Astrocyte (in vitro differentiated cells and primary cell): ENCODE measurements around the gene FGD5. TPM values are rescaled to one million over a fixed set of nuclear protein-coding genes. Genes with fewer than 3 reads are reported as not detected.

Experiments used
- DNase-seq: peaks from one replicate; pipeline ENCODE4 v3.0.0-alpha.2; 2010; ENCODE audit warnings: low read depth
- FAIRE-seq: peaks from 2 replicates; lab custom pipeline; 2011; peaks lifted over from hg19 to GRCh38; lab: Jason Lieb, UNC
- H2AFZ ChIP-seq: 2 replicates; pipeline ENCODE4 v1.6.0; 2012; ENCODE audit warnings: low read depth, low read length, inconsistent platforms
- H3K27ac ChIP-seq: 2 replicates; pipeline ENCODE4 v1.5.1; 2011; ENCODE audit warnings: low read depth, low read length, inconsistent platforms
- H3K27me3 ChIP-seq: 2 replicates; pipeline ENCODE4 v1.6.0; 2011; ENCODE audit warnings: low read length, inconsistent platforms; ENCODE audit not compliant: insufficient read depth
- H3K36me3 ChIP-seq: 2 replicates; pipeline ENCODE4 v1.5.1; 2011; ENCODE audit warnings: low read length, inconsistent platforms; ENCODE audit not compliant: insufficient read depth
- H3K4me1 ChIP-seq: 2 replicates; pipeline ENCODE4 v1.5.1; 2011; ENCODE audit warnings: low read length, inconsistent platforms; ENCODE audit not compliant: insufficient read depth
- H3K4me2 ChIP-seq: 2 replicates; pipeline ENCODE4 v1.6.0; 2012; ENCODE audit warnings: low read length, inconsistent platforms
- H3K4me3 ChIP-seq: 2 replicates; pipeline ENCODE4 v1.5.1; 2011; ENCODE audit warnings: low read depth, mild to moderate bottlenecking, low read length, inconsistent platforms; ENCODE audit not compliant: insufficient read depth
- H3K79me2 ChIP-seq: 2 replicates; pipeline ENCODE4 v1.6.0; 2012; ENCODE audit warnings: mild to moderate bottlenecking, low read length, inconsistent platforms; ENCODE audit not compliant: insufficient read depth
- H3K9ac ChIP-seq: 2 replicates; pipeline ENCODE4 v1.6.0; 2012; ENCODE audit warnings: mild to moderate bottlenecking, low read length, inconsistent platforms
- H3K9me3 ChIP-seq: 2 replicates; pipeline ENCODE4 v1.5.1; 2012; ENCODE audit warnings: low read depth, mild to moderate bottlenecking, low read length, inconsistent platforms; ENCODE audit not compliant: insufficient read depth
- H4K20me1 ChIP-seq: 2 replicates; pipeline ENCODE4 v1.6.0; 2012; ENCODE audit warnings: low read length, inconsistent platforms; ENCODE audit not compliant: insufficient read depth
- H3K27ac Mint-ChIP-seq: one replicate; pipeline ENCODE4 v1.8.0; 2021; ENCODE audit warnings: mild to moderate bottlenecking, mixed read lengths; ENCODE audit not compliant: unreplicated experiment
- H3K27me3 Mint-ChIP-seq: one replicate; pipeline ENCODE4 v1.8.0; 2021; ENCODE audit warnings: low read depth, mixed read lengths; ENCODE audit not compliant: unreplicated experiment
- H3K36me3 Mint-ChIP-seq: one replicate; pipeline ENCODE4 v1.8.0; 2021; ENCODE audit warnings: low read depth, mixed read lengths; ENCODE audit not compliant: unreplicated experiment
- H3K4me1 Mint-ChIP-seq: one replicate; pipeline ENCODE4 v1.8.0; 2021; ENCODE audit warnings: low read depth, mixed read lengths; ENCODE audit not compliant: unreplicated experiment
- H3K4me3 Mint-ChIP-seq: one replicate; pipeline ENCODE4 v1.8.0; 2021; ENCODE audit warnings: mild to moderate bottlenecking, moderate library complexity, mixed read lengths; ENCODE audit not compliant: unreplicated experiment
- H3K9me3 Mint-ChIP-seq: one replicate; pipeline ENCODE4 v1.8.0; 2021; ENCODE audit warnings: mild to moderate bottlenecking, mixed read lengths; ENCODE audit not compliant: unreplicated experiment
- EZH2 ChIP-seq: IDR thresholded peaks from 2 replicates; pipeline ENCODE4 v1.6.1; 2012; ENCODE audit warnings: mild to moderate bottlenecking, low read length, inconsistent platforms; ENCODE audit not compliant: insufficient read depth
- total RNA-seq: library from RNA; stranded (reverse); gene quantifications from 2 replicates; pipeline ENCODE4 v1.2.1, GENCODE V29; 2021
- TF ChIP-seq, protein P1 (sequence below): IDR thresholded peaks from 2 replicates; pipeline ENCODE4 v1.5.1; 2011; ENCODE audit warnings: low read depth, mild to moderate bottlenecking, inconsistent platforms, low read length, moderate library complexity; ENCODE audit not compliant: insufficient read depth

Gene FGD5
- total RNA-seq, 1 donor from 2014 or later, result 2.0 TPM

GRCh38 chr3:14889943-14890342, 71.2 kb downstream of the FGD5 start:
- TF ChIP-seq, protein P1, sequence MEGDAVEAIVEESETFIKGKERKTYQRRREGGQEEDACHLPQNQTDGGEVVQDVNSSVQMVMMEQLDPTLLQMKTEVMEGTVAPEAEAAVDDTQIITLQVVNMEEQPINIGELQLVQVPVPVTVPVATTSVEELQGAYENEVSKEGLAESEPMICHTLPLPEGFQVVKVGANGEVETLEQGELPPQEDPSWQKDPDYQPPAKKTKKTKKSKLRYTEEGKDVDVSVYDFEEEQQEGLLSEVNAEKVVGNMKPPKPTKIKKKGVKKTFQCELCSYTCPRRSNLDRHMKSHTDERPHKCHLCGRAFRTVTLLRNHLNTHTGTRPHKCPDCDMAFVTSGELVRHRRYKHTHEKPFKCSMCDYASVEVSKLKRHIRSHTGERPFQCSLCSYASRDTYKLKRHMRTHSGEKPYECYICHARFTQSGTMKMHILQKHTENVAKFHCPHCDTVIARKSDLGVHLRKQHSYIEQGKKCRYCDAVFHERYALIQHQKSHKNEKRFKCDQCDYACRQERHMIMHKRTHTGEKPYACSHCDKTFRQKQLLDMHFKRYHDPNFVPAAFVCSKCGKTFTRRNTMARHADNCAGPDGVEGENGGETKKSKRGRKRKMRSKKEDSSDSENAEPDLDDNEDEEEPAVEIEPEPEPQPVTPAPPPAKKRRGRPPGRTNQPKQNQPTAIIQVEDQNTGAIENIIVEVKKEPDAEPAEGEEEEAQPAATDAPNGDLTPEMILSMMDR, result no peak
- TF ChIP-seq EZH2, result no peak
- Mint-ChIP-seq H3K27ac (no peak overlapping the region), H3K9me3 (peaks cover 3% of the 10 kb centered on the region), H3K4me1 (no peaks in the 10 kb centered on the region), H3K27me3 (peaks cover 44% of the 10 kb centered on the region), H3K4me3 (peak overlapping the region; percentile 11), H3K36me3 (no peaks in the 10 kb centered on the region)
- peaks cover 7% of the 10 kb centered on the region for H3K27me3 ChIP-seq
- FAIRE-seq (no peak), DNase-seq (no peak)
- no peak overlapping the region for H2AFZ ChIP-seq
- no peak overlapping the region for H3K9ac ChIP-seq
- no peaks in the 10 kb centered on the region for H4K20me1 ChIP-seq
- no peaks in the 10 kb centered on the region for H3K4me1 ChIP-seq
- no peak overlapping the region for H3K27ac ChIP-seq
- no peak overlapping the region for H3K4me3 ChIP-seq
- H3K79me2 ChIP-seq, result no peaks in the 10 kb centered on the region
- no peak overlapping the region for H3K4me2 ChIP-seq
- H3K9me3 ChIP-seq, result no peaks in the 10 kb centered on the region
- no peaks in the 10 kb centered on the region for H3K36me3 ChIP-seq

GRCh38 chr3:14890476-14890875, 71.7 kb downstream of the FGD5 start:
- TF ChIP-seq, protein P1, result no peak
- no peak for TF ChIP-seq EZH2
- Histone ChIP-seq H3K27ac (no peak overlapping the region), H3K9me3 (no peaks in the 10 kb centered on the region), H3K79me2 (no peaks in the 10 kb centered on the region), H3K27me3 (peaks cover 11% of the 10 kb centered on the region), H3K4me1 (no peaks in the 10 kb centered on the region), H3K4me2 (no peak overlapping the region), H3K9ac (no peak overlapping the region), H3K4me3 (no peak overlapping the region), H3K36me3 (no peaks in the 10 kb centered on the region), H2AFZ (no peak overlapping the region), H4K20me1 (no peaks in the 10 kb centered on the region)
- FAIRE-seq (no peak), DNase-seq (no peak)
- H3K4me3 Mint-ChIP-seq, result no peak overlapping the region
- peaks cover 45% of the 10 kb centered on the region for H3K27me3 Mint-ChIP-seq
- no peaks in the 10 kb centered on the region for H3K36me3 Mint-ChIP-seq
- H3K4me1 Mint-ChIP-seq, result no peaks in the 10 kb centered on the region
- no peak overlapping the region for H3K27ac Mint-ChIP-seq
- peaks cover 3% of the 10 kb centered on the region for H3K9me3 Mint-ChIP-seq

DNA sequence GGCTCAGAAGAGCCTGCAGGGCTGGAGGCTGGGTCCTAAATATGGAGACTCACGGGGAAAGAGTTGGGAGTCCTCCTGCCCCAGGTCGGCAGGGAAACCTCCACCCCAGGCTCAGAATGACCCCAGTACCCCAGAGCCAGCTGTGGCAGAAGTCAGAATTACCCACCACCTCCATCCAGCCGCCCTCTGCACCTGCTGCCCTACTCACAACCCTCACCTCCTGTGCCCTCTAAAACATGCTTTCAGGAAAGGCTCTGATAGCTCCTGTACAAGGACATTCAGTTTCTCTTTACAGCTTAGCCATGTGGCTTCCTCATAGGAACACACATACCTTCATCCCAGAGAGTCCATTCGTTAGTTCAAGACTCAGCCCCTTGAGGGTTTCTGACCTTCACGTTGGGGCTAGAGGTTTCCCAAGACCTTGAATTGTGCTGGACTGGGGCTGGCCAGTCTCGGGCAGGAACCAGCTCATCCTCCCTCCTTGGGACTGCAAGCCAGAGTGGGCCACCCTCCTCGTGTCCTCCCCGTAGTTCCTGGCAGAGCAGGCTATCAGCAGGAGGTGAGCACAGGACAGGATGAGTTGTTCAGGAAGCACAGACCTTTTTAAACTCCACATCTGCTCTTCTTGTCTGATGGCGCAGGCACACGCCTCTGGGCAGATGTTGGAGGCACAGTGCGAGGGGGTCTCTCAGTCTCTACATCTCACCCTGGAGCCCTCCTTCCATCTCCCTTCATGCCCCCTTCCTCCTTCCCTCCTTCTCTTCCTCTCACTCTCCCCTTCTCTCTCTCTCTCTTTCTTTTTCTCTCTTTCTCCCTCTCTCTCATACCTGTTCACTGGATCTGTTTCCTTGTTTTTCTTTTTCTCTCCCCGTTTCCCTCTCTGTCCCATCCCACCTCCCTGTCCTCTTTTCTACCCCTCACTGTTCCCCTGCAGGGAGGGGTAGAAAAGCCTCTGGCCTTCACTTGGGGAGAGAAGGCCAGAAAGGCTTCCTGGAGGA, 72.7 kb downstream of the FGD5 start:
- Histone ChIP-seq H3K79me2 (no peaks in the 10 kb centered on the region), H3K9me3 (no peaks in the 10 kb centered on the region), H3K27ac (no peak overlapping the region), H3K9ac (no peak overlapping the region), H3K4me2 (no peak overlapping the region), H3K4me1 (no peaks in the 10 kb centered on the region), H3K4me3 (no peak overlapping the region), H4K20me1 (no peaks in the 10 kb centered on the region), H3K36me3 (no peaks in the 10 kb centered on the region), H2AFZ (no peak overlapping the region), H3K27me3 (peaks cover 14% of the 10 kb centered on the region)
- peaks cover 3% of the 10 kb centered on the region for H3K9me3 Mint-ChIP-seq
- no peaks in the 10 kb centered on the region for H3K4me1 Mint-ChIP-seq
- no peaks in the 10 kb centered on the region for H3K36me3 Mint-ChIP-seq
- TF ChIP-seq, protein P1, result no peak
- no peak for TF ChIP-seq EZH2
- H3K27me3 Mint-ChIP-seq, result peaks cover 35% of the 10 kb centered on the region
- DNase-seq, result no peak
- no peak overlapping the region for H3K27ac Mint-ChIP-seq
- no peak overlapping the region for H3K4me3 Mint-ChIP-seq
- no peak for FAIRE-seq
